ENCODE data around the gene ANXA9. TPM values are rescaled to one million over a fixed set of nuclear protein-coding genes. Genes with fewer than 3 reads are reported as not detected.

ANXA9 gene
- total and polyA plus RNA-seq, 2 donors (not counting 1 experiment from before 2014, with no cell fraction given), result 0.07 to 0.62 TPM

GRCh38 chr1:151024540-151025146, 42.6 kb downstream of the ANXA9 start:
- Histone ChIP-seq H3K4me3 (ENCODE audit: control extremely low read depth in 1 of 5, extremely low read depth in 1 of 5, insufficient read depth in 1 of 5, low read depth in 2 of 5, low read length in 4 of 5) (no peak overlapping the region), H3K27ac (ENCODE audit: low read length in 2 of 2) (no peak overlapping the region), H2AFZ (ENCODE audit: insufficient read depth, low read depth, low read length, poor library complexity, severe bottlenecking) (peak overlapping the region; percentile 35), H4K20me1 (ENCODE audit: control insufficient read depth, insufficient read depth, low read length, poor library complexity, severe bottlenecking) (no peaks in the 10 kb centered on the region), H3K9me3 (ENCODE audit: control extremely low read depth in 1 of 3, control insufficient read depth in 2 of 3, insufficient read depth in 1 of 3, low read length in 2 of 3) (no peaks in the 10 kb centered on the region), H3K79me2 (ENCODE audit: control insufficient read depth, insufficient read depth, low read length) (no peaks in the 10 kb centered on the region), H3K27me3 (replicated peaks in 1 of 4; ENCODE audit: control extremely low read depth in 1 of 4, control insufficient read depth in 3 of 4, insufficient read depth in 4 of 4, low read length in 3 of 4) (no peaks in the 10 kb centered on the region), H3K4me1 (ENCODE audit: control insufficient read depth in 2 of 2, insufficient read depth in 2 of 2, low read length in 2 of 2) (peaks cover 0 to 5% of the 10 kb centered on the region in 2 donors), H3K36me3 (replicated peaks in 1 of 2; ENCODE audit: control extremely low read depth in 1 of 2, control insufficient read depth in 1 of 2, extremely low read depth in 1 of 2, insufficient read depth in 2 of 2, low read length in 1 of 2) (peaks cover 0 to 32% of the 10 kb centered on the region in 2 experiments), H3K4me2 (replicated peaks; ENCODE audit: low read depth, low read length, poor library complexity, severe bottlenecking) (peak overlapping the region; percentile 17), H3K9ac (ENCODE audit: low read length) (no peak overlapping the region)
- ATAC-seq (ENCODE audit: low read depth) (peak; percentile 98), DNase-seq (peak; percentile 86)
- H3K27ac Mint-ChIP-seq, result peak overlapping the region; percentile 72
- peaks cover 6% of the 10 kb centered on the region for H3K4me1 Mint-ChIP-seq
- no peaks in the 10 kb centered on the region for H3K27me3 Mint-ChIP-seq
- ChIA-PET POLR2A (interaction anchor here (0.6 to 1.0 kb wide), 5 partner anchors 24 to 153 kb away, joined by 3 to 12 read pairs (median 3); no protein-coding TSS in a partner anchor), CTCF (interaction anchor here (0.5 to 6.3 kb wide), 35 partner anchors 13 to 228 kb away, joined by 3 to 61 read pairs (median 4); partner anchors contain the start of genes C1orf56, CDC42SE1, GABPB2 and MINDY1)
- no peak for TF ChIP-seq EZH2 (IDR thresholded peaks at IDR 0.05; ENCODE audit: borderline replicate concordance, insufficient read depth, low read depth, low read length, poor library complexity, severe bottlenecking)
- TF ChIP-seq, protein P1, sequence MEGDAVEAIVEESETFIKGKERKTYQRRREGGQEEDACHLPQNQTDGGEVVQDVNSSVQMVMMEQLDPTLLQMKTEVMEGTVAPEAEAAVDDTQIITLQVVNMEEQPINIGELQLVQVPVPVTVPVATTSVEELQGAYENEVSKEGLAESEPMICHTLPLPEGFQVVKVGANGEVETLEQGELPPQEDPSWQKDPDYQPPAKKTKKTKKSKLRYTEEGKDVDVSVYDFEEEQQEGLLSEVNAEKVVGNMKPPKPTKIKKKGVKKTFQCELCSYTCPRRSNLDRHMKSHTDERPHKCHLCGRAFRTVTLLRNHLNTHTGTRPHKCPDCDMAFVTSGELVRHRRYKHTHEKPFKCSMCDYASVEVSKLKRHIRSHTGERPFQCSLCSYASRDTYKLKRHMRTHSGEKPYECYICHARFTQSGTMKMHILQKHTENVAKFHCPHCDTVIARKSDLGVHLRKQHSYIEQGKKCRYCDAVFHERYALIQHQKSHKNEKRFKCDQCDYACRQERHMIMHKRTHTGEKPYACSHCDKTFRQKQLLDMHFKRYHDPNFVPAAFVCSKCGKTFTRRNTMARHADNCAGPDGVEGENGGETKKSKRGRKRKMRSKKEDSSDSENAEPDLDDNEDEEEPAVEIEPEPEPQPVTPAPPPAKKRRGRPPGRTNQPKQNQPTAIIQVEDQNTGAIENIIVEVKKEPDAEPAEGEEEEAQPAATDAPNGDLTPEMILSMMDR (IDR thresholded peaks at IDR 0.05), result peak; percentile 85
- H3K9me3 Mint-ChIP-seq (ENCODE audit: insufficient read depth), result no peaks in the 10 kb centered on the region
- intact Hi-C loops (cut with micrococcal nuclease), result loop anchor here (1.0 to 2.0 kb wide), 4 partner anchors 22 to 132 kb away; partner anchors contain the start of genes C1orf56, CDC42SE1, GABPB2 and TNFAIP8L2
- WGBS (ENCODE audit: insufficient coverage), result 7% methylated on average over 3 of the region's 6 CpGs
- H3K4me3 Mint-ChIP-seq, result no peak overlapping the region

- ChIA-PET CTCF (interaction anchor here (0.7 to 6.3 kb wide), 7 partner anchors 20 to 418 kb away, joined by 3 to 61 read pairs (median 11); partner anchors contain the start of genes CDC42SE1, GABPB2, MINDY1 and MLLT11), POLR2A (no interaction called here)
- H3K36me3 ChIP-seq (replicated peaks in 1 of 2; ENCODE audit: control extremely low read depth in 1 of 2, control insufficient read depth in 1 of 2, extremely low read depth in 1 of 2, insufficient read depth in 2 of 2, low read length in 1 of 2), result peaks cover 3 to 45% of the 10 kb centered on the region in 2 experiments
- H4K20me1 ChIP-seq (ENCODE audit: control insufficient read depth, insufficient read depth, low read length, poor library complexity, severe bottlenecking), result no peaks in the 10 kb centered on the region
- Mint-ChIP-seq H3K9me3 (ENCODE audit: insufficient read depth) (no peaks in the 10 kb centered on the region), H3K4me3 (no peak overlapping the region), H3K4me1 (peaks cover 6% of the 10 kb centered on the region), H3K27ac (no peak overlapping the region), H3K27me3 (no peaks in the 10 kb centered on the region)
- H2AFZ ChIP-seq (ENCODE audit: insufficient read depth, low read depth, low read length, poor library complexity, severe bottlenecking), result no peak overlapping the region
- H3K27ac ChIP-seq (ENCODE audit: low read length in 2 of 2), result no peak overlapping the region
- H3K9ac ChIP-seq (ENCODE audit: low read length), result no peak overlapping the region
- no peak for TF ChIP-seq EZH2 (IDR thresholded peaks at IDR 0.05; ENCODE audit: borderline replicate concordance, insufficient read depth, low read depth, low read length, poor library complexity, severe bottlenecking)
- TF ChIP-seq, protein P1 (IDR thresholded peaks at IDR 0.05), result no peak
- ATAC-seq (ENCODE audit: low read depth) (no peak), DNase-seq (no peak)
- no peak overlapping the region for H3K4me3 ChIP-seq (ENCODE audit: control extremely low read depth in 1 of 5, extremely low read depth in 1 of 5, insufficient read depth in 1 of 5, low read depth in 2 of 5, low read length in 4 of 5)
- no peak overlapping the region for H3K4me2 ChIP-seq (replicated peaks; ENCODE audit: low read depth, low read length, poor library complexity, severe bottlenecking)
- peaks cover 0 to 5% of the 10 kb centered on the region in 2 donors for H3K4me1 ChIP-seq (ENCODE audit: control insufficient read depth in 2 of 2, insufficient read depth in 2 of 2, low read length in 2 of 2)
- no peaks in the 10 kb centered on the region for H3K79me2 ChIP-seq (ENCODE audit: control insufficient read depth, insufficient read depth, low read length)
- no peaks in the 10 kb centered on the region for H3K27me3 ChIP-seq (replicated peaks in 1 of 4; ENCODE audit: control extremely low read depth in 1 of 4, control insufficient read depth in 3 of 4, insufficient read depth in 4 of 4, low read length in 3 of 4)
- intact Hi-C loops (cut with micrococcal nuclease), result no loop called here
- H3K9me3 ChIP-seq (ENCODE audit: control extremely low read depth in 1 of 3, control insufficient read depth in 2 of 3, insufficient read depth in 1 of 3, low read length in 2 of 3), result no peaks in the 10 kb centered on the region
Observed at GRCh38 chr1:151026460-151026859, 44.4 kb downstream of the ANXA9 start.

Measured in B cell (primary cell).